HG03066 (cell line): ENCODE results near the gene AGBL2.
"Not testable (repeated sequence)": the region's sequence is repeated elsewhere in the genome, so short reads cannot be mapped to it uniquely, and the experiment has no call there.

Experiments used
- ATAC-seq: cut with Tn5 transposase; IDR thresholded peaks from one replicate; pipeline ENCODE4 v1.9.1; 2021; ENCODE audit warnings: low read depth; ENCODE audit not compliant: unreplicated experiment

AGBL2 gene

GRCh38 chr11:47636331-47636730, 78.8 kb downstream of the AGBL2 start:
- not testable (repeated sequence) for ATAC-seq

- ATAC-seq, result no peak
Observed at GRCh38 chr11:47631473-47631872, 83.7 kb downstream of the AGBL2 start.

GRCh38 chr11:47628026-47628425, 87.1 kb downstream of the AGBL2 start:
- no peak for ATAC-seq

GRCh38 chr11:47626234-47626633, 88.9 kb downstream of the AGBL2 start:
- no peak for ATAC-seq

GRCh38 chr11:47620836-47621378, 94.3 kb downstream of the AGBL2 start:
- no peak for ATAC-seq

- no peak for ATAC-seq
Observed at GRCh38 chr11:47617417-47617809, 97.8 kb downstream of the AGBL2 start.

- ATAC-seq, result no peak
Observed at GRCh38 chr11:47616726-47617416, 98.3 kb downstream of the AGBL2 start.

- no peak for ATAC-seq
Observed at GRCh38 chr11:47615249-47615648, 99.9 kb downstream of the AGBL2 start.

- ATAC-seq, result peak; percentile 82
Observed at GRCh38 chr11:47611348-47611794, 103.8 kb downstream of the AGBL2 start.

GRCh38 chr11:47609675-47610074, 105.5 kb downstream of the AGBL2 start:
- ATAC-seq, result no peak
